Measurements from ENCODE around the gene SRSF1. TPM values are rescaled to one million over a fixed set of nuclear protein-coding genes. Genes with fewer than 3 reads are reported as not detected.

The SRSF1 gene
- total RNA-seq, 1 donor: 247 TPM

GRCh38 chr17:58028578-58028977 is 21.5 kb upstream of the SRSF1 start:
- H3K27me3 ChIP-seq (ENCODE audit: insufficient read depth, low read length): no peaks in the 10 kb centered on the region
- no peak for TF ChIP-seq CTCF (IDR thresholded peaks at IDR 0.05; ENCODE audit: extremely low read depth, low read depth, low read length)
- H4K20me1 ChIP-seq (ENCODE audit: insufficient read depth, low read length): no peaks in the 10 kb centered on the region
- no peaks in the 10 kb centered on the region for H3K79me2 ChIP-seq (ENCODE audit: insufficient read depth, low read length)
- DNase-seq (ENCODE audit: insufficient read length, low spot score, missing footprints): no peak
- no peak overlapping the region for H3K27ac ChIP-seq (ENCODE audit: low read depth, low read length)
- H3K4me1 ChIP-seq (ENCODE audit: insufficient read depth, low read length): no peaks in the 10 kb centered on the region
- H3K36me3 ChIP-seq (ENCODE audit: insufficient read depth, low read length): no peaks in the 10 kb centered on the region
- H3K9me3 ChIP-seq (ENCODE audit: low read depth, low read length): no peaks in the 10 kb centered on the region
- H3K4me3 ChIP-seq (ENCODE audit: insufficient read depth, low read length): no peak overlapping the region
- H3K4me2 ChIP-seq (ENCODE audit: insufficient read depth, low read length): no peak overlapping the region
- no peak overlapping the region for H2AFZ ChIP-seq (ENCODE audit: low read length)

GRCh38 chr17:58020401-58020800 is 13.4 kb upstream of the SRSF1 start:
- H3K79me2 ChIP-seq (ENCODE audit: insufficient read depth, low read length): no peaks in the 10 kb centered on the region
- no peak overlapping the region for H3K4me2 ChIP-seq (ENCODE audit: insufficient read depth, low read length)
- H3K27me3 ChIP-seq (ENCODE audit: insufficient read depth, low read length): no peaks in the 10 kb centered on the region
- TF ChIP-seq CTCF (IDR thresholded peaks at IDR 0.05; ENCODE audit: extremely low read depth, low read depth, low read length): no peak
- H3K36me3 ChIP-seq (ENCODE audit: insufficient read depth, low read length): no peaks in the 10 kb centered on the region
- H4K20me1 ChIP-seq (ENCODE audit: insufficient read depth, low read length): no peaks in the 10 kb centered on the region
- no peaks in the 10 kb centered on the region for H3K4me1 ChIP-seq (ENCODE audit: insufficient read depth, low read length)
- H3K27ac ChIP-seq (ENCODE audit: low read depth, low read length): no peak overlapping the region
- H2AFZ ChIP-seq (ENCODE audit: low read length): no peak overlapping the region
- no peaks in the 10 kb centered on the region for H3K9me3 ChIP-seq (ENCODE audit: low read depth, low read length)
- no peak for DNase-seq (ENCODE audit: insufficient read length, low spot score, missing footprints)
- H3K4me3 ChIP-seq (ENCODE audit: insufficient read depth, low read length): no peak overlapping the region

- Histone ChIP-seq H3K79me2 (ENCODE audit: insufficient read depth, low read length) (no peaks in the 10 kb centered on the region), H3K4me3 (ENCODE audit: insufficient read depth, low read length) (no peak overlapping the region), H3K27me3 (ENCODE audit: insufficient read depth, low read length) (no peaks in the 10 kb centered on the region), H4K20me1 (ENCODE audit: insufficient read depth, low read length) (no peaks in the 10 kb centered on the region), H2AFZ (ENCODE audit: low read length) (no peak overlapping the region), H3K27ac (ENCODE audit: low read depth, low read length) (no peak overlapping the region), H3K36me3 (ENCODE audit: insufficient read depth, low read length) (no peaks in the 10 kb centered on the region), H3K4me1 (ENCODE audit: insufficient read depth, low read length) (no peaks in the 10 kb centered on the region), H3K4me2 (ENCODE audit: insufficient read depth, low read length) (no peak overlapping the region), H3K9me3 (ENCODE audit: low read depth, low read length) (no peaks in the 10 kb centered on the region)
- DNase-seq (ENCODE audit: insufficient read length, low spot score, missing footprints): no peak
- no peak for TF ChIP-seq CTCF (IDR thresholded peaks at IDR 0.05; ENCODE audit: extremely low read depth, low read depth, low read length)
Observed at GRCh38 chr17:58019521-58019920, 12.5 kb upstream of the SRSF1 start.

- no peak for DNase-seq (ENCODE audit: insufficient read length, low spot score, missing footprints)
- H2AFZ ChIP-seq (ENCODE audit: low read length): no peak overlapping the region
- H3K36me3 ChIP-seq (ENCODE audit: insufficient read depth, low read length): no peaks in the 10 kb centered on the region
- H3K9me3 ChIP-seq (ENCODE audit: low read depth, low read length): no peaks in the 10 kb centered on the region
- no peaks in the 10 kb centered on the region for H4K20me1 ChIP-seq (ENCODE audit: insufficient read depth, low read length)
- no peaks in the 10 kb centered on the region for H3K79me2 ChIP-seq (ENCODE audit: insufficient read depth, low read length)
- H3K4me2 ChIP-seq (ENCODE audit: insufficient read depth, low read length): no peak overlapping the region
- H3K4me3 ChIP-seq (ENCODE audit: insufficient read depth, low read length): no peak overlapping the region
- H3K27me3 ChIP-seq (ENCODE audit: insufficient read depth, low read length): no peaks in the 10 kb centered on the region
- TF ChIP-seq CTCF (IDR thresholded peaks at IDR 0.05; ENCODE audit: extremely low read depth, low read depth, low read length): no peak
- H3K4me1 ChIP-seq (ENCODE audit: insufficient read depth, low read length): no peaks in the 10 kb centered on the region
- no peak overlapping the region for H3K27ac ChIP-seq (ENCODE audit: low read depth, low read length)
Observed at GRCh38 chr17:58019039-58019438, 12.0 kb upstream of the SRSF1 start.
